B cell (primary cell): Measurements from ENCODE around the gene LAG3. TPM values are rescaled to one million over a fixed set of nuclear protein-coding genes. Genes with fewer than 3 reads are reported as not detected.

ENCODE experiments used
- ATAC-seq: fragments of 200-7000 bp; cut with Tn5 transposase; one replicate; pipeline ENCODE4 v1.10.0; 2021; ENCODE audit warnings: low read depth, mild to moderate bottlenecking, moderate number of reproducible peaks, moderate library complexity
- CTCF ChIA-PET: fragments of 350-600 bp; sonication (Branson Sonifier 250); formaldehyde crosslinking; loops from one replicate; lab custom pipeline; 2021; ENCODE audit warnings: antibody characterized with exemption, inconsistent platforms; lab: Charles Lee
- POLR2A ChIA-PET: fragments of 350-600 bp; sonication (Branson Sonifier 250); formaldehyde crosslinking; loops from one replicate; lab custom pipeline; 2021; ENCODE audit warnings: antibody characterized with exemption; lab: Charles Lee
- DNase-seq: peaks from one replicate; pipeline ENCODE4 v3.0.0; 2013
- H2AFZ ChIP-seq: 2 replicates; pipeline ENCODE4 v1.6.1; 2012; ENCODE audit warnings: mild to moderate bottlenecking, low read depth, low read length; ENCODE audit not compliant: insufficient read depth, poor library complexity, severe bottlenecking
- H3K27ac ChIP-seq, 2 donors: 1 replicate in 1 of 2; 2 replicates in 1 of 2; pipeline ENCODE4 v1.5.1; 2012 to 2013; ENCODE audit warnings: low read length in 2 of 2, mild to moderate bottlenecking in 2 of 2, moderate library complexity in 1 of 2
- H3K27me3 ChIP-seq, 4 experiments: fragments of 200-600 bp in 1 of 4; sonication (generic) in 1 of 4; replicated peaks in 1 of 4; 1 replicate in 2 of 4; 2 replicates in 2 of 4; pipeline versions ENCODE4 v1.6.1 to v1.7.0; 2013 to 2016; ENCODE audit warnings: low read length in 3 of 4, mild to moderate bottlenecking in 2 of 4, mixed read lengths in 1 of 4, moderate library complexity in 1 of 4; ENCODE audit not compliant: insufficient read depth in 4 of 4, control insufficient read depth in 3 of 4; ENCODE audit errors: control extremely low read depth in 1 of 4
- H3K36me3 ChIP-seq, 2 experiments: replicated peaks in 1 of 2; 1 replicate in 1 of 2; 2 replicates in 1 of 2; pipeline versions ENCODE4 v1.6.1 to v1.7.1; 2013; ENCODE audit warnings: low read length in 1 of 2; ENCODE audit not compliant: insufficient read depth in 2 of 2, control insufficient read depth in 1 of 2; ENCODE audit errors: control extremely low read depth in 1 of 2, extremely low read depth in 1 of 2
- H3K4me1 ChIP-seq, 2 donors: fragments of 200-600 bp in 1 of 2; sonication (generic) in 1 of 2; 1 replicate in 1 of 2; 2 replicates in 1 of 2; pipeline versions ENCODE4 v1.5.1 to v1.6.1; 2013 to 2017; ENCODE audit warnings: low read length in 2 of 2; ENCODE audit not compliant: control insufficient read depth in 2 of 2, insufficient read depth in 2 of 2
- H3K4me2 ChIP-seq: replicated peaks from 2 replicates; pipeline ENCODE3; 2012; ENCODE audit warnings: mild to moderate bottlenecking, low read depth, low read length; ENCODE audit not compliant: poor library complexity, severe bottlenecking
- H3K4me3 ChIP-seq, 5 experiments: fragments of 200-600 bp in 1 of 5; sonication (generic) in 1 of 5; 1 replicate in 3 of 5; 2 replicates in 2 of 5; pipeline versions ENCODE4 v1.5.1 to v1.7.0; 2011 to 2016; ENCODE audit warnings: low read length in 4 of 5, mild to moderate bottlenecking in 4 of 5, low read depth in 2 of 5, control low read depth in 1 of 5, moderate library complexity in 1 of 5; ENCODE audit not compliant: insufficient read depth in 1 of 5; ENCODE audit errors: control extremely low read depth in 1 of 5, extremely low read depth in 1 of 5
- H3K79me2 ChIP-seq: fragments of 200-600 bp; sonication (generic); one replicate; pipeline ENCODE4 v1.6.0; 2016; ENCODE audit warnings: low read length; ENCODE audit not compliant: control insufficient read depth, insufficient read depth
- H3K9ac ChIP-seq: fragments of 200-600 bp; sonication (generic); 2 replicates; pipeline ENCODE4 v1.6.1; 2017; ENCODE audit warnings: mild to moderate bottlenecking, low read length, moderate library complexity
- H3K9me3 ChIP-seq, 3 donors: one replicate each; pipeline versions ENCODE4 v1.6.1 to v1.7.1; 2013; ENCODE audit warnings: low read length in 2 of 3; ENCODE audit not compliant: control insufficient read depth in 2 of 3, insufficient read depth in 1 of 3; ENCODE audit errors: control extremely low read depth in 1 of 3
- H4K20me1 ChIP-seq: 2 replicates; pipeline ENCODE4 v1.6.0; 2012; ENCODE audit warnings: mild to moderate bottlenecking, low read length; ENCODE audit not compliant: insufficient read depth, control insufficient read depth, poor library complexity, severe bottlenecking
- H3K27ac Mint-ChIP-seq: one replicate; pipeline ENCODE4 v1.8.0; 2021; ENCODE audit warnings: mixed read lengths
- H3K27me3 Mint-ChIP-seq: one replicate; pipeline ENCODE4 v1.8.0; 2021; ENCODE audit warnings: mixed read lengths
- H3K4me1 Mint-ChIP-seq: one replicate; pipeline ENCODE4 v1.8.0; 2021; ENCODE audit warnings: mixed read lengths
- H3K4me3 Mint-ChIP-seq: one replicate; pipeline ENCODE4 v1.8.0; 2021; ENCODE audit warnings: mixed read lengths
- H3K9me3 Mint-ChIP-seq: one replicate; pipeline ENCODE4 v1.8.0; 2022; ENCODE audit warnings: mixed read lengths; ENCODE audit not compliant: insufficient read depth
- EZH2 ChIP-seq: IDR thresholded peaks from 2 replicates; pipeline ENCODE4 v1.6.1; 2012; ENCODE audit warnings: borderline replicate concordance, low read depth, mild to moderate bottlenecking, moderate library complexity, low read length; ENCODE audit not compliant: insufficient read depth, poor library complexity, severe bottlenecking
- WGBS: methylation state at CpG from one replicate; pipeline ENCODE4 v1.1.5; 2013; ENCODE audit warnings: missing lambda C conversion rate; ENCODE audit not compliant: insufficient coverage; 5-methylcytosine and 5-hydroxymethylcytosine counted together
- intact Hi-C: fragments of 100-400 bp; cut with micrococcal nuclease; formaldehyde crosslinking; loops from one replicate; pipeline ENCODE4 v1.10.0; 2022
- polyA plus RNA-seq: library from polyadenylated mRNA; depleted of rRNA; stranded (reverse); fragments of >200 nt; gene quantifications from 2 replicates; pipeline ENCODE4 v1.2.3, GENCODE V29; 2012
- total RNA-seq, 2 donors: library from RNA; stranded (reverse); fragments of 120-200 nt in 1 of 2; gene quantifications; 1 replicate in 1 of 2; 2 replicates in 1 of 2; pipeline versions ENCODE4 v1.2.3 to v1.2.4, GENCODE V29; 2013 to 2022
- TF ChIP-seq, protein P1 (sequence below): fragments of 200-600 bp; IDR thresholded peaks from one replicate; pipeline ENCODE4 v1.8.0; 2022; ENCODE audit warnings: antibody characterized with exemption, mild to moderate bottlenecking

Gene LAG3
- total and polyA plus RNA-seq, 2 donors (not counting 1 experiment from before 2014, with no cell fraction given): not detected

GRCh38 chr12:6782850-6783566 lies 10.7 kb downstream of the LAG3 start:
- ATAC-seq (no peak), DNase-seq (no peak)
- Histone ChIP-seq H3K9me3 (no peaks in the 10 kb centered on the region), H3K4me1 (peaks cover 7 to 12% of the 10 kb centered on the region in 2 donors), H3K79me2 (no peaks in the 10 kb centered on the region), H2AFZ (no peak overlapping the region), H4K20me1 (no peaks in the 10 kb centered on the region), H3K9ac (no peak overlapping the region), H3K4me2 (no peak overlapping the region), H3K27me3 (peaks cover 0 to 6% (median 2%) of the 10 kb centered on the region in 4 experiments), H3K4me3 (no peak overlapping the region), H3K27ac (no peak overlapping the region), H3K36me3 (no peaks in the 10 kb centered on the region)
- Mint-ChIP-seq H3K27ac (no peak overlapping the region), H3K4me1 (peaks cover 9% of the 10 kb centered on the region), H3K9me3 (no peaks in the 10 kb centered on the region), H3K27me3 (peaks cover 9% of the 10 kb centered on the region), H3K4me3 (no peak overlapping the region)
- ChIA-PET POLR2A (interaction anchor here (0.6 kb wide), 1 partner anchor 77 kb away, joined by 4 read pairs; no protein-coding TSS in a partner anchor), CTCF (interaction anchor here (0.8 to 7.8 kb wide), 5 partner anchors 9 to 46 kb away, joined by 3 to 109 read pairs (median 4); partner anchors contain the start of gene MLF2)
- intact Hi-C loops: no loop called here
- WGBS: 34% methylated on average over 6 of the region's 10 CpGs
- TF ChIP-seq, protein P1, sequence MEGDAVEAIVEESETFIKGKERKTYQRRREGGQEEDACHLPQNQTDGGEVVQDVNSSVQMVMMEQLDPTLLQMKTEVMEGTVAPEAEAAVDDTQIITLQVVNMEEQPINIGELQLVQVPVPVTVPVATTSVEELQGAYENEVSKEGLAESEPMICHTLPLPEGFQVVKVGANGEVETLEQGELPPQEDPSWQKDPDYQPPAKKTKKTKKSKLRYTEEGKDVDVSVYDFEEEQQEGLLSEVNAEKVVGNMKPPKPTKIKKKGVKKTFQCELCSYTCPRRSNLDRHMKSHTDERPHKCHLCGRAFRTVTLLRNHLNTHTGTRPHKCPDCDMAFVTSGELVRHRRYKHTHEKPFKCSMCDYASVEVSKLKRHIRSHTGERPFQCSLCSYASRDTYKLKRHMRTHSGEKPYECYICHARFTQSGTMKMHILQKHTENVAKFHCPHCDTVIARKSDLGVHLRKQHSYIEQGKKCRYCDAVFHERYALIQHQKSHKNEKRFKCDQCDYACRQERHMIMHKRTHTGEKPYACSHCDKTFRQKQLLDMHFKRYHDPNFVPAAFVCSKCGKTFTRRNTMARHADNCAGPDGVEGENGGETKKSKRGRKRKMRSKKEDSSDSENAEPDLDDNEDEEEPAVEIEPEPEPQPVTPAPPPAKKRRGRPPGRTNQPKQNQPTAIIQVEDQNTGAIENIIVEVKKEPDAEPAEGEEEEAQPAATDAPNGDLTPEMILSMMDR: no peak
- TF ChIP-seq EZH2: no peak

DNA sequence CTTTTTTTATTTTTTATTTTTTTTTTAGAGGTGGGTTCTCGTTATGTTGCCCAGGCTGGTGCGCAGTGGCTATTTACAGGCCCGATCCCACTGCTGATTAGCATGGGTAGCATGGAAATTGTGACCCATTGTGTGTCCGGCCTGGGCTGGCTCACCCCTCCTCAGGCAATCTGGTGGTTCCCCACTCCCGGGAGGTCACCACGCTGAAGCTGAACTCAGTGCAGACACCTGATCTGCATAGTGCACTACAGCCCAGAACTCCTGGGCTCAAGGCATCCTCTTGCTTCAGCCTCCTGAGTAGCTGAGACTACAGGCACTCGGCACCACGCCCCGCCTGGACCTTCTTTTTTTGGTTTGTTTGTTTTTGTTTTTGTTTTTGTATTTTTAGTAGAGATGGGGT lies 11.5 kb downstream of the LAG3 start:
- TF ChIP-seq EZH2: no peak
- TF ChIP-seq, protein P1: no peak
- ChIA-PET POLR2A (no interaction called here), CTCF (interaction anchor here (0.6 to 1.4 kb wide), 4 partner anchors 10 to 243 kb away, joined by 3 read pairs; no protein-coding TSS in a partner anchor)
- Mint-ChIP-seq H3K27me3 (peaks cover 5% of the 10 kb centered on the region), H3K4me1 (peaks cover 3% of the 10 kb centered on the region), H3K4me3 (no peak overlapping the region), H3K9me3 (no peaks in the 10 kb centered on the region), H3K27ac (no peak overlapping the region)
- 94% methylated on average over 6 of the region's 9 CpGs for WGBS
- intact Hi-C loops: no loop called here
- Histone ChIP-seq H2AFZ (no peak overlapping the region), H3K27ac (no peak overlapping the region), H3K4me3 (no peak overlapping the region), H3K27me3 (peaks cover 0 to 3% (median 0%) of the 10 kb centered on the region in 4 experiments), H3K79me2 (no peaks in the 10 kb centered on the region), H3K9ac (no peak overlapping the region), H3K36me3 (no peaks in the 10 kb centered on the region), H4K20me1 (no peaks in the 10 kb centered on the region), H3K4me1 (peaks cover 0 to 4% of the 10 kb centered on the region in 2 donors), H3K4me2 (no peak overlapping the region), H3K9me3 (no peaks in the 10 kb centered on the region)
- no peak for ATAC-seq
- no peak for DNase-seq
